KMS-11 (cell line): ENCODE results near the gene CD46.

Experiments
- H2AFZ ChIP-seq: fragments of 200-600 bp; sonication (generic); 2 replicates; pipeline ENCODE4 v1.6.1; 2016; ENCODE audit warnings: antibody characterized with exemption, mixed run types, low read depth
- H3K27ac ChIP-seq: fragments of 200-600 bp; sonication (generic); 2 replicates; pipeline ENCODE4 v1.6.1; 2016; ENCODE audit warnings: mild to moderate bottlenecking, mixed run types
- H3K27me3 ChIP-seq: fragments of 200-600 bp; sonication (generic); 2 replicates; pipeline ENCODE4 v1.6.1; 2017; ENCODE audit warnings: mild to moderate bottlenecking, low read depth, mixed run types, moderate library complexity; ENCODE audit not compliant: insufficient read depth
- H3K36me3 ChIP-seq: fragments of 200-600 bp; sonication (generic); 2 replicates; pipeline ENCODE4 v1.6.1; 2017; ENCODE audit warnings: mild to moderate bottlenecking, mixed run types; ENCODE audit not compliant: insufficient read depth
- H3K4me1 ChIP-seq: fragments of 200-600 bp; sonication (generic); 2 replicates; pipeline ENCODE4 v1.6.1; 2016; ENCODE audit warnings: mild to moderate bottlenecking, low read depth, mixed run types; ENCODE audit not compliant: poor library complexity, severe bottlenecking
- H3K4me2 ChIP-seq: fragments of 200-600 bp; sonication (generic); 2 replicates; pipeline ENCODE4 v1.7.0; 2016; ENCODE audit warnings: mild to moderate bottlenecking, mixed run types
- H3K4me3 ChIP-seq: fragments of 200-600 bp; sonication (generic); IDR thresholded peaks from 2 replicates; pipeline ENCODE4 v1.6.1; 2017; ENCODE audit warnings: low read depth, low read length, mixed read lengths; ENCODE audit not compliant: insufficient read depth
- H3K79me2 ChIP-seq: fragments of 200-600 bp; sonication (generic); 2 replicates; pipeline ENCODE4 v1.6.1; 2016; ENCODE audit warnings: low read depth, mixed run types; ENCODE audit not compliant: insufficient read depth
- H3K9ac ChIP-seq: fragments of 200-600 bp; sonication (generic); 2 replicates; pipeline ENCODE4 v1.6.1; 2016; ENCODE audit warnings: mild to moderate bottlenecking, mixed run types
- H4K20me1 ChIP-seq: fragments of 200-600 bp; sonication (generic); 2 replicates; pipeline ENCODE4 v1.6.1; 2016; ENCODE audit warnings: mild to moderate bottlenecking, mixed run types; ENCODE audit not compliant: insufficient read depth
- CTCF ChIP-seq: fragments of 200-600 bp; sonication (generic); conservative IDR thresholded peaks from 2 replicates; pipeline ENCODE4 v1.6.1; 2017; ENCODE audit warnings: low read depth, mild to moderate bottlenecking, antibody characterized with exemption, low read length, moderate library complexity, mixed read lengths

The CD46 gene

GRCh38 chr1:207813946-207814345, 62.1 kb downstream of the CD46 start:
- H4K20me1 ChIP-seq, result no peaks in the 10 kb centered on the region
- H3K79me2 ChIP-seq, result peaks cover 27% of the 10 kb centered on the region
- H2AFZ ChIP-seq, result no peak overlapping the region
- H3K27me3 ChIP-seq, result no peaks in the 10 kb centered on the region
- TF ChIP-seq CTCF, result no peak
- H3K36me3 ChIP-seq, result peaks cover 7% of the 10 kb centered on the region; the same call in 1 of the 2 replicates
- H3K4me2 ChIP-seq, result no peak overlapping the region
- no peak overlapping the region for H3K9ac ChIP-seq
- no peak overlapping the region for H3K27ac ChIP-seq
- peaks cover 32% of the 10 kb centered on the region for H3K4me1 ChIP-seq
- no peak overlapping the region for H3K4me3 ChIP-seq

DNA sequence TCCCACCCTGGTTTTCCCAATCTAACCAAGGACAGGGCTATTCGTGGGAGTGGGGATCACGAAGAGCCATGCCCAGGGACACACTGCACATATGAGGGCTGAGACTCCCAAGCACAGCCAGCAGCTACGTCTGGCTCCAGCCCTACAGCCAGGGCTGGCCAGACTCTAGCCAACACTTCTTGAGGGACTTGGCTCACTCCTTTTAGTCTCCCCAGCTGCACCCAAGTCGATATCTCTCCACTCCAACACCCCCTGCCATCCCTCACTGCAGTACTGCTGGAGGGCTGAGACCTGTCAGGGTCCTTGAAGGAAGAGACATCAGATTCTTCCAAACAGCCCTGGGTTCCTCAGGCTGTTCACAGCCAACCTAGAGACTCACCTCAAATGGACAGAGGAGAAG, 62.6 kb downstream of the CD46 start:
- no peaks in the 10 kb centered on the region for H3K27me3 ChIP-seq
- H4K20me1 ChIP-seq, result no peaks in the 10 kb centered on the region
- no peak for TF ChIP-seq CTCF
- H3K9ac ChIP-seq, result no peak overlapping the region
- peaks cover 32% of the 10 kb centered on the region for H3K79me2 ChIP-seq
- no peak overlapping the region for H2AFZ ChIP-seq
- H3K36me3 ChIP-seq, result peaks cover 7% of the 10 kb centered on the region; the same call in 1 of the 2 replicates
- no peak overlapping the region for H3K4me2 ChIP-seq
- H3K27ac ChIP-seq, result no peak overlapping the region
- H3K4me1 ChIP-seq, result peaks cover 34% of the 10 kb centered on the region
- H3K4me3 ChIP-seq, result no peak overlapping the region

GRCh38 chr1:207815466-207815865, 63.6 kb downstream of the CD46 start:
- Histone ChIP-seq H3K79me2 (peaks cover 42% of the 10 kb centered on the region), H3K9ac (no peak overlapping the region), H3K4me1 (peaks cover 43% of the 10 kb centered on the region), H3K4me2 (peak overlapping the region; percentile 0; the same call in 1 of the 2 replicates), H2AFZ (no peak overlapping the region), H3K27ac (no peak overlapping the region), H3K36me3 (peaks cover 7% of the 10 kb centered on the region; the same call in 1 of the 2 replicates), H3K4me3 (no peak overlapping the region), H4K20me1 (no peaks in the 10 kb centered on the region), H3K27me3 (no peaks in the 10 kb centered on the region)
- TF ChIP-seq CTCF, result no peak

DNA sequence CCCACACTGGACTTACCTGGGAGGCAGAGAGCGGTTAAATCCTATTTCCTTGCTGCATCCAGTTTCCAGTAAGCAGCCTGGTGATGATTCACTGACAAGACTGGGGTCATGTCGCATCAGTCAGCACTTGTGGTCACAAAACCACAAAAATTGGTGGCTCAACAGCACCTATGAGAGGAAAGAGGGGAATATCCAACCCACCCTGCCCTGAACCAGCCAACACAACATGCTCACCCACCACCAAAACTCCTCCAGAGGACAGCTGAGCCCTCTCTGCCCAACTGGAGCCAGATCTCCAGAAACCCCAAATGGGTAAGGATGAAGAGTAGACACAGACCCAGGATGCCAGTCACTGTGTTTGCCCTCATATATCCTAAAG, 64.0 kb downstream of the CD46 start:
- Histone ChIP-seq H3K27ac (no peak overlapping the region), H2AFZ (no peak overlapping the region), H3K9ac (no peak overlapping the region), H3K27me3 (no peaks in the 10 kb centered on the region), H3K4me1 (peaks cover 43% of the 10 kb centered on the region), H3K4me3 (no peak overlapping the region), H4K20me1 (no peaks in the 10 kb centered on the region), H3K79me2 (peaks cover 47% of the 10 kb centered on the region), H3K36me3 (peaks cover 7% of the 10 kb centered on the region; the same call in 1 of the 2 replicates), H3K4me2 (peak overlapping the region; percentile 0; the same call in 1 of the 2 replicates)
- no peak for TF ChIP-seq CTCF
